Uterus (tissue), 2 donors: ENCODE measurements around the gene PTPRD.

Experiments
- CTCF ChIP-seq, 4 experiments: fragments of 200-600 bp in 2 of 4; fragments of 450-650 bp in 2 of 4; sonication (generic) in 2 of 4; IDR thresholded peaks; one replicate each; pipeline ENCODE4 v1.5.1; 2016 to 2019; ENCODE audit warnings: antibody characterized with exemption in 4 of 4, mild to moderate bottlenecking in 2 of 4, moderate library complexity in 1 of 4
- POLR2A ChIP-seq, 2 donors: fragments of 450-650 bp; IDR thresholded peaks; one replicate each; pipeline ENCODE4 v1.6.1; 2016; ENCODE audit warnings: antibody characterized with exemption in 2 of 2, mild to moderate bottlenecking in 1 of 2, moderate library complexity in 1 of 2

DNA sequence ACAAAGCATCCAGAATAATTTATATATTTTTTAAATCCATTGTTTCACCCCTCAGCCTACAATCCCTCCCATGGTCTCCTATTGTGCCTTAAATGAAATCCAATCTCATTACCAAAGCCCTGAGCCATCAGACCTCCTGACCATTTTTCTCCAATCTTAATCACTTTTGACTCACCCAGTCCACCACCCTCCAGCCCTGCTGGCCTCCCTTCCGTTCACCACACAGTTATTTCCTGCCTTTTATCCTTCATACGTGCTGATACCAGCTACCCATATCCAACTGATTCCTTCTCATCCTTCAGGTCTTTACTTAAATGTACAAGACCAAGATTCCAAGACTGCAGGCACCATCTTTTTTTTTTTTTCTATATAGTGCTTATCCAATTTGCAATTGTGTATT, 1786.5 kb downstream of the PTPRD start:
- TF ChIP-seq CTCF (IDR thresholded peaks at IDR 0.05) (no peak), POLR2A (IDR thresholded peaks at IDR 0.05) (no peak)
